ENCODE data around the gene RTN4RL2.

RTN4RL2 gene

DNA sequence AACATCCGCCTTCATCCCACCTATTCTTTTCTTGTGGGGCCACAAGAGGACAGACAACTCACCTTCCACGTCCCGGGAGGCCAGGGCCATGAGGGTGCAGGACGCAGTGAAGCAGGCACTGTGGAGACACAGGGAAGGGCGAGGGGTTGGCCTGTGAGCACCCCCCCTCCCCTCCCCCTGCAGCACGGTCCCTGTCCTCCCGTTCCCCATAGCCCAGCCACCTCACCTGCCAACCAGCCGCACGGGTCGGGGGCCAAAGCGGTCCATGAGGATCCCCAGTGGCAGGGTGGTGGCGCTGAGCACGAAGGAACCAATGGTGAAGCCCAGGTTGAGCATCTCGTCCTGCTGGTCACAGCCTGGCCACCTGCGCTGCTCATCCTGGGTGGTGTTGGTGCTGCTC lies 40.6 kb downstream of the RTN4RL2 start:
- no peak for DNase-seq (ENCODE audit: low read depth)

DNA sequence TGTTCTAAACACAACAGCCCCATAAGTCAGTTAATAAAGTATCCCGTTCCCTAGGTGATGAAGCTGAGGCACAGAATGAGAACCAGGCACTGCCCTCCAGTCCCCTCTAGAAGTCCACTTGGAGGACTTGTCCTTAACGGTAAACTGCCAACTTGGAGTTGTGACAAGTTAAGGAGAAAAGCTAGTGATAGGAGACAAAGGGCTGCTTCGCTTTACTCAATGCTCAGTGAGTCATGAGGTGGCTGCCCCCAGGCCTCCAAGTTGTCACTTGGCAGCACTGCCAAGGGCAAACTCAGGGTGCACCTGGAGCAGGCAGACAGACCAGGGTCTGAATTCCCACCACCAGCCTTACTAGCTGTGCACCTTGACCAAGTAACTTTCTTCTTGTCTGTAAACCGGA lies 41.6 kb downstream of the RTN4RL2 start:
- DNase-seq (ENCODE audit: low read depth) = no peak

DNA sequence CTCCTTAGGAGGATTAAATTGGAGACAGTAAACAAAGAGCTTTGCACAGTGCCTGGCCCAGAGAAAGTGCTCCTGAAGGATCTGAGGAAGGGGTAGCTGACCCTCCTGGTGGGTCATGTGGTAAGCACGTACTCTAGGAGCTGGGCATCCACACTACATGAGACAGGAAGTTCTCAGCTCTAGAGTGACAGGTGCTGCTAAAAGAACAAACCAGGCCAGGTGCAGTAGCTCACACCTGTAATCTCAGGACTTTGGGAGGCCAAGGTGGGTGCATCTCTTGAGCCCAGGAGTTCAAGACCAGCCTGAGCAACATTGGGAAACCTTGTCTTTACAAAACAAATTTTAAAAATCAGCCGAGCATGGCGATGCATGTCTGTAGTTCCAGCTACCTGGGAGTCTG lies 42.0 kb downstream of the RTN4RL2 start:
- DNase-seq (ENCODE audit: low read depth) = no peak

DNA sequence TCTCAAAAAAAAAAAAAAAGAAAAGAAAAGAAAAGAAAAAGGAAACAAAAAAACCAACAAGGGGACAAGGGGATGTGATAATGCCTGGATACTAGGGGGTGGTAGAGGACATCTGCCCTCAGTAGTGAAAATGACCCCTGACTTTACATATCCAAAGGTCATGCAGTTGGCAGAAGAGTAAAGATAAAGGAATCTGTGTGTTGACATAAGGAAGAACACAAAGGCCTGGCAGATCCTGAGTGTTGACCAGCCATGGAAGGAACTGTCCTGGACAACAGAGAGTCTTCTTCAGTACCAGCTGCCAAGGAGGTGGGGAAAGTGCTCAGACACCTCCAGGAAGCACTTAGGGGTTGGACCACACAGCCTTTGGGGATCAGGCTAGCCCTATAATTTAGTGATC lies 42.5 kb downstream of the RTN4RL2 start:
- DNase-seq (ENCODE audit: low read depth) = no peak

DNA sequence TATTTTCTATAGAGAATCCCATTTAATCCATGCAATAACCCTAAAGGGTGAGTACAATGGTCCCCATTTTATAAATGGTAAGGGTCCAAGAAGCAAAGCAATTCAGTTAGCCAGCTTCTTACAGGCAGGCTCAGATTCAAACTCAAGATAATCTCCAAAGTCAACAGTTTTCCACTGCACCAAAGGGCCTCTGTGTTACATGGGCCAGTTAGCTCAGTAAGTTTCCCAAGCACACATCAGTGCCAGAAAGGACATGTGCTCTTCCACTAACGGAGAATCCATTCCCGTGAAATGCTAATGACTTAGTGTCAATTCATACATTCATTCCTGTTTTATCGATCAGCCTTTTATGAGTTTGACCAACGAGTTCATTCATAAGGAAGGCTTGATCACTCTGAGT lies 44.2 kb downstream of the RTN4RL2 start:
- DNase-seq (ENCODE audit: low read depth) = no peak

DNA sequence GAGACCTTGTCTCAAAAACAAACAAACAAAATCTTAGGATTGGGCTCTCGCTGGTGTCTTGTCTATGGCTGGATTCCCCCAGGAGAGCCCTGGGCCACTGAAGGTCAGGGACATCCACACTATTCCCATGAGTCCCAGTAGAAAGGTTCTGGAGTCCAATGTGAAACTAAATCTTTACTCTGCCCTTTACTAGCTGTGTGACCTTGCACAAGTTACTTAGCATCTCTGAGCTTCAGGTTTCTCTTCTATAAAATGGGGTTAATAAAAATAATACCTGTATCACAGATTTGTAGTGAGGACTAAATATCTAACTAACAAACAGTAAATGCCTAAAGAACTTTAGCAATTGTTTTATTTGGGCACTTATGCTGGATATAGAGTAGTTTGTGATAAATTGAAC lies 46.2 kb downstream of the RTN4RL2 start:
- no peak for DNase-seq (ENCODE audit: low read depth)

DNA sequence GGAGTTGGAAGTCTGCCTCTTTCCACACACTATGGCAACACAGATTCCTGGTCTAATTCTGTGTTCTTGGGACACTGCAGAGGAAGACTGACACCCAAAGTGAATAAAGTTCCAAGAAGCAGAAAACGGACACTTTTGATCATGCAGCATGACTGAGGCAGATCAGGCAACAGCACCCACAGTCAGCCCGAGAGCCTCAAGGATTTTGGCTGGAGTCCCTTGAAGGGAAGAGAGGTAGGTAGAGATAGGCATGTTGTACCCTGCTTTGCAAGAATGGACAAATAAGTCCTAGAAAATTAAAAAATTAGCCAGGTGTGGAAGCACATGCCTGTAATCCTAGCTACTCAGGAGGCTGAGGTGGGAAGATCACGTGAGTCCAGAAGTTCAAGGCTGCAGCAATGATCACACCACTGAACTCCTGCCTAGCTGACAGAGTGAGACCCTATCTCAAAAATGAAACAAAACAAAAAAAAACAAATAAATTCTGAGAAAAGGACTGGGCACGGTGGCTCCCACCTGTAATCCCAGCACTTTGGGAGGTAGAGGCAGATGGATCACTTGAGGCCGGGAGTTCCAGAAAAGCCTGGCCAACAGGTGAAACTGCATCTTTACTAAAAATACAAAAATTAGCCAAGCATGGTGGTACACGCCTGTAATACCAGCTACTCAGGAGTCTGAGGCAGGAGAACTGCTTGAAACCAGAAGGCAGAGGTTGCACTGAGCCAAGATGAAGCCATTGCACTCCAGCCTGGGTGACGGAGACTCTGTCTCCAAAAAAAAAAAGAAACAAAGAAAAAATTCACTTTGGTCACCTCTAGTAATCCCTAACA lies 48.2 kb downstream of the RTN4RL2 start:
- no peak for DNase-seq (ENCODE audit: low read depth)

DNA sequence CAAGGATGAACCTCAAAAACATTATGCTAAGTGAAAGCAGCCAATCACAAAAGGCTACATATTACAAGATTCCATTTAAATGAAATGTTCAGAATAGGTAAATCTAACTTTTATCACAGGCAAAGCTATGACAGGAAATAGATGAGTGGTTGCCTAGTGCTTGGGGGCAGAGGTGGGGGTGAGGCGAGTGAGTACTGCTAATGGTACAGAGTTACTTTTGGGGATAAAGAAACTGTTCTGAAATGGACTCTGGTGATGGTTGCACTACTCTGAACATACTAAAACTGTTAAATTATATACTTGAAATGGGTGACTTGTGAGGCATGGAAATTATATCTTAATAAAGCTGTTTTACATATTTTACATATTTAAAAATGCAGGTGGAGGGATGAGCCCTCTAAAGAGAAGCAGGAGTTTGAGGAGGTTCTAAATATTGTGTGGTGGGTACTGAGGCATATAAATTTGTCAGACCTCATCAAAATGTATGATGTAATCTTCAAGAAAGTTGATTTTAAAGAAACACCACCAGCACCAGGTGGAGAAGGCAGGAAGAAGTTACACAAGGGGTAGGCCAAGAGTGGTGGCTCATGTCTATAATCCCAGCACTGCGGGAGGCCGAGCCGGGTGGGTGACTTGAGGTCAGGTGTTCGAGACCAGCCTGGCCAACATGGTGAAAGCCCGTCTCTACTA lies 51.6 kb downstream of the RTN4RL2 start:
- DNase-seq (ENCODE audit: low read depth) = no peak

DNA sequence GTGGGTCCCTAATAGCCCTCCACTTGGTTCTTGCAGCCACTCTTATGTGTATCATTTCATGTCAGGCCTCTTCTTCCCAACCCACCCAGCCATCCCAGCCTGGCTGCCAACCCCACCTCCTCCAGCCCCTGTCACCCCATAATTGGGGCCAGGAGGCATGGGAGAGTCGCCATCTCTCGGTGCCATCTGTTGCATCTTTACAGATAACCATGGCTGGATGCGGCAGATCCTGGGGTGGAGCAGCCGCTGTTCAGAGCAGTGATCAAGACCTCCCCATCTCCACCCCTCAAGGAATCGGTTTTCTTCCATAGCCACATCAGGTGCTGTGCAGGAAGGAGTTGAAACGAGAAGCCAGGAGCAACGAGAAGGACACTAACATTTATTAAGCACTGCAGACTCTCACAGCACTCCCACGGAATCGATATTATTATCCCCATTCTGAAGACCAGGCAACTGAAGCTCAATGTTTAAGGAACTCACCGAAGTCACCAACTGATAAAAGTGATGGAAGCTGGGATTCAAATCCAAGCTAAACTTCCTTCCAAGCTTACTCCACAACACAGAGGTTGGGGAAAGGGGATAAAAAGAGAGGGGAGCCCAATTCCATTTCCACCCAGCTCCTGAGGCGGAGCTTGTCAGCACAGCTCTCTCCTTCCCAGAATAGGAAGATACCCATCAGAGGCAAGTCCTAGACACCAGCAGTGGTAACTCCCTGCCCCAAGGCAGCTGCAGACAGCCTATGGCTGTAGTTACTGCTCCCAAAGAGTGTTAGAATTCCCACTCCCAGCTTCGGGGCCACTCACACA lies 52.5 kb downstream of the RTN4RL2 start:
- DNase-seq (ENCODE audit: low read depth) = no peak

DNA sequence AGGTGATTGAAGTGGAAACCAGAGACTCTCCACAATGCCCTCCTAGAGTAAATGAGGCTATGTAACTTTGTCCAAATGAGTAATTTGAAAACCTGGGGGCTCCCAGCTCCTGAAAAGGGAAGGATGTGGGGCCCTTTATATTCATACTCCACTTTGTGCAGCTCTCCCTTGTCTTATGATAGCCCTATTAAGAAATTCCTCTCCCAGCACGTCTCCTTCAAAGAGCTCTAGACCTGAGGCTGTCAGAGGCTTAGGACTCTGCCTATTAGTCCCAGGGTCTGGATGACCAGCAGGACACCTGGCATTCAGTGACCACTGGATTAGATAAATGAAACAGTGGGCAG lies 53.1 kb downstream of the RTN4RL2 start:
- DNase-seq (ENCODE audit: low read depth) = no peak

DNA sequence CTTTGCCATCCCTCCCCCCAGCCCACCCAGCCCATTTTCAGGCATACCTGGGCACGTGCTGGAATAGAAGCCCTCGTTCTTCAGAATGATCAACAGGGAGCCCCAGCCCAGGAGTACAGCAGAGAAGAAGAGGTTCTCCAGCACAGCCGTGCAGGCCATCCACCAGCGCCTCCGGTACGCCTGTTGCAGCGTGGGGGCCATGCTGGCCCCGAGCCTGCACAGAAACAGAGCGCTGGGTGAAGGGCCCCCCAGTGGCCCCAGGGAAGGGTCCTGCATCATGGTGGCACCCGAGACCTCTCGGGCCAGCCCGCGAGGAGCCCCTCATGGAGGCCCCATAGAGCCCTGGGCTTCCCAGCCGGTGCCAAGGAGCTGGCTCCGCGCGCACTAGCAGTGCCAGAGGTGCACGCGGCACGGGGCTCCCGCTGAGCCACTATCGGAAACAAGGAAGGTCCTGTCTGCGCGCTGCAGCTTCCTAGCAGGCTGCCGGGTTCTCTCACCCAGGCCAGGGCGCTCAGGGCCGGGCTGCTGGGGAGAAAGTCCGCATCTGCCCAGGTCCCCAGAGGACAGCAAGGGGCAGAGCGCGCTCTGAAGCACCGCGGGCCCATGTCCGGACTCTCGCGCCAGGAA lies 53.7 kb downstream of the RTN4RL2 start:
- no peak for DNase-seq (ENCODE audit: low read depth)

DNA sequence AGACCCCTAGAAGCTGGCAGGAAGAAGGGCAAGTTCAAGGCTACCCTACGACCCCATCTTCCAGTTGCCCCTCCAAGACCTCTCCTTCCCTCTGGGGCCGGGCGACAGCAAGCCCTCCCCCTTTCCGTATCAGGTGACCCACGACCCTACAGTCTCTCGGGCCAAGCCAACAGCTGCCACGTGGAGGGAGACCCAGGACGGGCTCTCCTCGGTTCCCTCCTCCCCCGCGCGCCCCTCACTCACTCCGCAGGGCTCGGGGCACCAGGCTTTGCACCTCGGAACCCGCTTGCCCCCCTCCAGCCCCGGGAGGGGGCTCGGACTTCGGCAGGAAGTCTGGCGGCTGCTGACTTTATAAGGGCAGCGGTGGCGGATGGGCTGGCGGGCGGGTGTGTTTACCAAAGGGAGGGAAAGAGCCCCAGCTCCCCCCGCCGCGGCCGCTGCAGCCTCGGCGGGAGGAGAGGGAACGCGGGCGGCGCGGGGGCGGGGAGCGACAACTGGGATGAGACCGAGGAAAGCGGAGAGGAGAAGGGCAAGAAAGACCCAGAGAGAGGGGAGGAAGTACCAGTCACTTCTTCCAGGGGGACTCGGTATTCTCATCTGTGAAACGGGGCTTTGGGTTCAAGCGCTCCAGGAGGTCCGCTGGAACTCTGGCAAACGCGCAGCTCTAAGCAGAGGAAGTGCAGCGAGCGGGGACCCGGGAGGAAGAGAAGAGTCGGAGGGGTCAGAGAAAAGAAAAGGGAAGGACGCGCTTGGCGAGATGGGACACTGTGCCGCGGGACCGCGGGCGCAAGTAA lies 54.4 kb downstream of the RTN4RL2 start:
- no peak for DNase-seq (ENCODE audit: low read depth)

DNA sequence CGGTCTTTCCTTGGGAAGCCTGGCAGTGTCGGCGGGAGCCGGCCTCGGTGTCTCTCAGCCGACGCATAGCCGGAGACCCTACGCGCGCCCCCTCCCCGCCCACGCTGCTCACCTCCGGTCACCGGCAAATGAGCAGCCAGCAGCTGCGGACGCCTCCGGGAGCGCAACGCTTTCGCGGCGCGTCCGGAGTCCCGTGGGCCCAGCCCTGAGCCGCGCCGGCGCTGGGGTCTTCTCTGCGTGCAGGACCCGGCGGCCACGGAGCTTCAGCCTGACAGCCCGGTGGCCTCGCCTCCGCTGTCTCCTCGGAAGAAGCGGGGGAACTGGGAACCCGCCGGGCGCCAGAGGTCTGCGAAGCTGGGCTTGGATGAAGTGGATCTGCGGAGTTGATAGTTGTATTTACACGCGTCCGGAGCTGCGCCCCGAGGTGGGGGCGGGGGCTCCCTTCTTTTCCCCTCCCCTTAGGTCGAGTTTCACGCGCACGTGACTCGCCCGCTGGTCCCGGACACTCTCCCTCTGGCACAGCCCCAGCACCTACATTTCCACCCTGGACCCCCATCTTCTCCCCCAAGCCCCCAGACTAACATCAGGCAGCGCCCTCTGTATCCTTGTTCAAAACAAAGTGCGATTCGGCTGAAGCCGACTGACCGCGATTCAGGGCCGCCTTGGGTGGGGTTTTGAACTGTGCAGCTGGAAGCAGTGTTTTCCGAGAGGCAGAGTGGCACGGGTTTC lies 55.2 kb downstream of the RTN4RL2 start, which contains the start of gene SLC43A1:
SLC43A1 (minus strand) TSS at position 371 of the 729 bp plus-strand sequence. CDS start 1,591 bp downstream, outside the sequence.
- no peak for DNase-seq (ENCODE audit: low read depth)

DNA sequence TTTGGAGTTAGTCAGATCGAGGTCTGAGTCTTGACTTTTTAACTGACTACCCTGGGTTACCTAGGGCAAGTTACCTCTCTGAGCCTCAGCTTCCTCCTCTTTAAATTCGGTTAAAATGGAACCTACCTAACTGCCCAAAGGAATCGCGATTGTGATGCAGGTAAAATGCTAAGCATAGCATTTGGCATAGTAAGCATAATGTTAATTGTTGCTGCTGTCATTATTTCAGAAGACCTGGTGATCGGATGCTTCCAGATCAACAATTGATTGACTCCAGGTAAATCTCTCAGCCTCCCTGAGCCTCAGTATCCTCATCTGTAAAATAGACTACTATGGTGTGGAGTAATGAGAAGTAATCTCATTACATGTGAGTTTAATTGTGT lies 55.7 kb downstream of the RTN4RL2 start:
- DNase-seq (ENCODE audit: low read depth) = no peak

DNA sequence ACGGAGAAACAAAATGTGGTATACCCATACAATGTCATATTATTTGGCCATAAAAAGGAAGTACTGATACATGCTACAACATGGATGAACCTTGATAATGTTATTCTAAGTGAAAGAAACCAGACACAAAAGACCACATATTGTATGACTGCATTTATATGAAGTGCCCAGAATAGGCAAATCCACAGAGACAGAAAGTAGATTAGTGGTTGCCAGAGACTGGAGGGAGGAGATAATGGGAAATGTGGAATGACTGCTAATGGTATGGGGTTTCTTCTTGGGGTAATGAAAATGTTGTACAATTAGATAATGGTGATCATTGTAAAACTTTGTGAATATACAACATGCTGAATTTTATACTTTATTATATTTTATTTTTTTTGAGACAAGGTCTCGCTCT lies 60.8 kb downstream of the RTN4RL2 start:
- no peak for DNase-seq (ENCODE audit: low read depth)

DNA sequence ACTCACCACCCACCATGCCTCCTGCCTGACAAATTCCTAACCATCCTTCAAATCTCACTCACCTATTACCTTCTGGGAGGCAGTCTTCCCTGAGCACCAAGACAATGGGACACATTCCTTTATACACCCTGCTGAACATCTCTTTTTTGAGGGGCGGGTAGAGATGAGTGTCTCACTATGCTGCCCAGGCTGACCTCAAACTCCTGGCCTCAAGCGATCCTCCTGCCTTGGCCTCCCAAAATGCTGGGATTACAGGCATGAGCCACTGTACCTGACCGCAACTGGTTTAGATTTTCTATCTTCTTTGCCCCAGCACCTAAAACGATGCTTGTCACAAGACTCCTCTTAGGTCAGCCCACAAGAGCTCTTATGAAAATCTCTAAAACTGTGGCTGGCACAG lies 63.1 kb downstream of the RTN4RL2 start:
- no peak for DNase-seq (ENCODE audit: low read depth)

Measured in non-pigmented ciliary epithelial cell (primary cell).